GM23248 (cell line): Measurements from ENCODE around the gene MSGN1.

Experiments used
- EZH2 ChIP-seq: fragments of 200-600 bp; sonication (generic); IDR thresholded peaks from 2 replicates; pipeline ENCODE4 v1.6.1; 2018; ENCODE audit warnings: antibody characterized with exemption, mild to moderate bottlenecking; ENCODE audit not compliant: insufficient read depth, poor library complexity, severe bottlenecking
- EZH2phosphoT487 ChIP-seq: fragments of 200-600 bp; sonication (generic); IDR thresholded peaks from 2 replicates; pipeline ENCODE4 v1.6.1; 2018; ENCODE audit warnings: antibody characterized with exemption, moderate library complexity, mild to moderate bottlenecking, low read depth; ENCODE audit not compliant: insufficient read depth

GRCh38 chr2:17786727-17787126, 29.5 kb upstream of the MSGN1 start:
- TF ChIP-seq EZH2phosphoT487 = no peak
- no peak for TF ChIP-seq EZH2
